ENCODE results near the gene TTC17. TPM values are rescaled to one million over a fixed set of nuclear protein-coding genes. Genes with fewer than 3 reads are reported as not detected.

TTC17 gene
- total RNA-seq, 1 donor from 2014 or later: 105 TPM

DNA sequence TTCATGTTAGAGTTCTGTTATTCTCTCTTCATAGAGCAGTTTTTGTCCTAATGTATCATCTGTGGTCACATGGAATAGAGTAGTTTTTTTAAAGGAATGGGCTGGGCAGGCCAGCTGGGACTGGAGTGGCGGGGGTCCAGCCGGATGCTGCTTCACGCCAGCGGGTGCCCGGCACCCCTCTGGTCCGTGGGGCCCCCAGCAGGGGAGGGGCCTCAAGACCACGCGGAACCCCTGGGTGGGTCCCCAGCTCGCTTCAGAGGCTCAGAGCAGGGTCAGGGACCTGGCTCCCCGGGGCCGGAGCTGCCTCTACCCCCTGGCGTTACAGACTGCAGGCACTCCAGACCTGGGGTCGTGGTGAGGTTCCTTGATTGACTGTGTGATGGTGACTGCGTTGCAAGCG is 162.8 kb downstream of the TTC17 start:
- H3K4me3 ChIP-seq: no peak overlapping the region
- H3K4me1 ChIP-seq: no peaks in the 10 kb centered on the region
- no peak overlapping the region for H3K27ac ChIP-seq
- no peaks in the 10 kb centered on the region for H3K9me3 ChIP-seq
- TF ChIP-seq, protein P1, sequence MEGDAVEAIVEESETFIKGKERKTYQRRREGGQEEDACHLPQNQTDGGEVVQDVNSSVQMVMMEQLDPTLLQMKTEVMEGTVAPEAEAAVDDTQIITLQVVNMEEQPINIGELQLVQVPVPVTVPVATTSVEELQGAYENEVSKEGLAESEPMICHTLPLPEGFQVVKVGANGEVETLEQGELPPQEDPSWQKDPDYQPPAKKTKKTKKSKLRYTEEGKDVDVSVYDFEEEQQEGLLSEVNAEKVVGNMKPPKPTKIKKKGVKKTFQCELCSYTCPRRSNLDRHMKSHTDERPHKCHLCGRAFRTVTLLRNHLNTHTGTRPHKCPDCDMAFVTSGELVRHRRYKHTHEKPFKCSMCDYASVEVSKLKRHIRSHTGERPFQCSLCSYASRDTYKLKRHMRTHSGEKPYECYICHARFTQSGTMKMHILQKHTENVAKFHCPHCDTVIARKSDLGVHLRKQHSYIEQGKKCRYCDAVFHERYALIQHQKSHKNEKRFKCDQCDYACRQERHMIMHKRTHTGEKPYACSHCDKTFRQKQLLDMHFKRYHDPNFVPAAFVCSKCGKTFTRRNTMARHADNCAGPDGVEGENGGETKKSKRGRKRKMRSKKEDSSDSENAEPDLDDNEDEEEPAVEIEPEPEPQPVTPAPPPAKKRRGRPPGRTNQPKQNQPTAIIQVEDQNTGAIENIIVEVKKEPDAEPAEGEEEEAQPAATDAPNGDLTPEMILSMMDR (IDR thresholded peaks at IDR 0.05): no peak
- intact Hi-C loops (cut with DNase I): no loop called here
- H3K36me3 ChIP-seq: no peaks in the 10 kb centered on the region
- DNase-seq (no peak), ATAC-seq (no peak)
- H3K27me3 ChIP-seq (ENCODE audit: low read depth): no peaks in the 10 kb centered on the region

DNA sequence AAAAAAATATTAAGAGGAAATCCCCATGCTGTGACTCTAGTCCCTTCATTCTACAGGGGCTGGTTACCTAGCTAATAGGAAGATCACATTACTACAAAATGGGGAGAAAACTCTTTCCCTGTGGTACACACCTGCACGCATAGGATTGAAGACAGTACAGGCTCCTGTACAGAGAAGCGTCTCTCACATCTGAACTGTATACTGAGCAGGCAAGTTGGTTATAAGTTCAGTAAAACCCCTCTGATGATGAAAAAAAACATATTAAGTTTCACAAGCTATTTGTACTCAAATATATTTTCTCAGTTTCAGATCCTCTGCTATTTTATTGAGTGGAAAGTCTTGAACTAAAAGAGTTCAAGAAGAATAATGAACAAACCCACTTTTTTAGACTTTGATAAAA is 164.9 kb downstream of the TTC17 start:
- ATAC-seq: no peak
- Histone ChIP-seq H3K4me1 (no peaks in the 10 kb centered on the region), H3K27ac (no peak overlapping the region), H3K9me3 (no peaks in the 10 kb centered on the region), H3K27me3 (ENCODE audit: low read depth) (no peaks in the 10 kb centered on the region), H3K4me3 (no peak overlapping the region), H3K36me3 (no peaks in the 10 kb centered on the region)
- TF ChIP-seq, protein P1 (IDR thresholded peaks at IDR 0.05): no peak
- no peak for DNase-seq
- intact Hi-C loops (cut with DNase I): no loop called here

DNA sequence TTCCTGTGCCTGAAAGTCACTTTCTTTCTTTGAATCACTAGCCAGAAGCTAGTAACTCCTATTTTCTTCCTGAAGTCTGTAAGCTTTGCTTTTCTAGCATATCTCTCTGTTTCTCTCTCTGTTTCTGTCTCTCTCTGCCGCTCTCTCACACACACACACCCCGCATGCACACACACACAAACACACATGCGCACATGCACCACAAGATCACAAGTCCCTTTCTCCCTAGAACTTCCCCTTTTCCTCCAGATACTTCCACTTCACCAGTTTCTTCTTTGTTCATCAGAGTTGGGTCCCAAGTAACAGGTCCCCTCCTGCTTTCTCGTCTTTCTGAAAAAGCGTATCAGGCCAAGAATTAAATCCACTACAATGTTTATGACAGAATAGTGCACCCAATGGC is 173.3 kb downstream of the TTC17 start:
- intact Hi-C loops (cut with DNase I): no loop called here

DNA sequence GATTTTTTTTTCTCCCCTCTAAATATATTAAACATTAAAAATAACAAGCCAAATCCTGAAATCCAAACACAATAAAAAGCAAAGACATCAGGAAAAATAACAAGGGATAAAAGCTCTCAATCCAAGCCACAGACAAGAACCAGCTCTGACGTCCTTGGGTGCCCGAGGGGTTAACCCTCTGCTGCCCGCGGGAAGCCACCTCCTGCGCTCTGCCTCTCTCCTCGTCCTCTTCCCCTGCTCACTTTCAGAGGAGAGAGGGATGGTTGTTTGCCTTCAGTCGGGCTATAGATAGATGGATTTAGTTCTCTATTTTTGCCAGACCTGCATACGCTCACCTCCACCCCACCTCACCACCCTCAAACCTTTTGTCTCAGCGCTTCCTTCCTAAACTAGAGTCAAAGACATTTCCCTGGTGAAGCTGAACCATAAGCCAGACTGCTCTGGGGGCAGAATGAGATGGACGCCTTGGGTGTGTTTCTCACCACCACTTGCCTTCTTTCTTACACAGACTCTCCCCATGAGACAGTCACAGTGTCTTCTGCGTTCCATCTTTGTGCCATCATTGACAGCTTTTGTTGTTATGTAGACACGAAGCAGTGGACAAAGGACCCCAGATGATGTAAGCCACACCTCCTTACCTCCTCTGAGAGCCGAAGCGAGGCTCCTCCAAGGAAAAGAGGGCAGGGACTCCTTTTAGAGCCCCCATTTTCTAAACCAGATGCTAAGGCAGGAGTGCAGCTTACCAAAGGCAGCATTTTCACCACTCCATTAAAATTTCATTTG is 179.3 kb downstream of the TTC17 start:
- TF ChIP-seq, protein P1 (IDR thresholded peaks at IDR 0.05): no peak
- Histone ChIP-seq H3K4me1 (no peaks in the 10 kb centered on the region), H3K9me3 (no peaks in the 10 kb centered on the region), H3K4me3 (no peak overlapping the region), H3K27me3 (ENCODE audit: low read depth) (peaks cover 16% of the 10 kb centered on the region), H3K27ac (no peak overlapping the region), H3K36me3 (no peaks in the 10 kb centered on the region)
- DNase-seq (no peak), ATAC-seq (no peak)
- intact Hi-C loops (cut with DNase I): no loop called here

More for the DNA sequence above, 173.3 kb downstream of the TTC17 start:
- Histone ChIP-seq H3K27ac (no peak overlapping the region), H3K9me3 (no peaks in the 10 kb centered on the region), H3K4me3 (no peak overlapping the region), H3K36me3 (no peaks in the 10 kb centered on the region), H3K27me3 (ENCODE audit: low read depth) (no peaks in the 10 kb centered on the region), H3K4me1 (no peaks in the 10 kb centered on the region)
- ATAC-seq (no peak), DNase-seq (no peak)
- TF ChIP-seq, protein P1 (IDR thresholded peaks at IDR 0.05): no peak

DNA sequence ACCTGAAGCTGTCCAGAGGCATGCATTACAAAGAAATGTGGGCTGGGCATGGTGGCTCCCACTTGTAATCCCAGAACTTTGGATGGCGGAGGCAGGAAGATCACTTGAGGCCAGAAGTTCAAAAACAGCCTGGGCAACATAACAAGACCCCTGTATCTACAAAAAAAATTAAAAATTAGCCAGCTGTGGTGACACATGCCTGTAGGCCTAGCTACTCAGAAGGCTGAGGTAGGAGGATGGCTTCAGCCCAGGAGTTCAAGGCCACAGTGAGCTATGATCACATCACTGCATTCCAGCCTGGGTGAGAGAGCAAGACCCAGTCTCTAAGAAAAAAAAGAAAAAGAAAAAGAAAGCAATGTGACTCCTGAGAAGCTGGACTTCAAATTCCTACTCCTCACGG is 183.3 kb downstream of the TTC17 start:
- intact Hi-C loops (cut with DNase I): no loop called here

More for the DNA sequence above, 183.3 kb downstream of the TTC17 start:
- DNase-seq: no peak
- TF ChIP-seq, protein P1 (IDR thresholded peaks at IDR 0.05): no peak
- Histone ChIP-seq H3K4me1 (peaks cover under 1% of the 10 kb centered on the region), H3K27me3 (ENCODE audit: low read depth) (peaks cover 26% of the 10 kb centered on the region), H3K9me3 (no peaks in the 10 kb centered on the region), H3K4me3 (no peak overlapping the region), H3K27ac (no peak overlapping the region), H3K36me3 (no peaks in the 10 kb centered on the region)
- ATAC-seq: no peak
